Sciatic nerve (tissue), 2 donors: ENCODE data around the gene BMPR1B. TPM values are rescaled to one million over a fixed set of nuclear protein-coding genes. Genes with fewer than 3 reads are reported as not detected.

Experiments
- ATAC-seq: fragments of 200-7000 bp; cut with Tn5 transposase; one replicate; pipeline ENCODE4 v1.9.1; 2020; ENCODE audit warnings: mild to moderate bottlenecking, moderate library complexity
- DNase-seq: peaks from one replicate; pipeline ENCODE4 v3.0.0-alpha.2; 2020; ENCODE audit warnings: low spot score
- intact Hi-C: fragments of 100-400 bp; cut with DNase I; formaldehyde crosslinking; loops from one replicate; pipeline ENCODE4 v1.14.2; 2022
- total RNA-seq: library from RNA; stranded (reverse); fragmentation: NEBNext Ultra II Directional; extraction: Animal tissue kit (Norgen Biotek cat#: 25700); gene quantifications from one replicate; pipeline ENCODE4 v1.2.1, GENCODE V29; 2021
- donor health status: DM: no; HTN: no; CAD: no.
- donor health status: DM: no; HTN: no; CAD: no.

The BMPR1B gene
- total RNA-seq, 1 donor from 2014 or later, result 39.9 TPM

GRCh38 chr4:94934201-94934600 is 176.4 kb downstream of the BMPR1B start:
- DNase-seq (no peak), ATAC-seq (no peak)
- intact Hi-C loops, result no loop called here

DNA sequence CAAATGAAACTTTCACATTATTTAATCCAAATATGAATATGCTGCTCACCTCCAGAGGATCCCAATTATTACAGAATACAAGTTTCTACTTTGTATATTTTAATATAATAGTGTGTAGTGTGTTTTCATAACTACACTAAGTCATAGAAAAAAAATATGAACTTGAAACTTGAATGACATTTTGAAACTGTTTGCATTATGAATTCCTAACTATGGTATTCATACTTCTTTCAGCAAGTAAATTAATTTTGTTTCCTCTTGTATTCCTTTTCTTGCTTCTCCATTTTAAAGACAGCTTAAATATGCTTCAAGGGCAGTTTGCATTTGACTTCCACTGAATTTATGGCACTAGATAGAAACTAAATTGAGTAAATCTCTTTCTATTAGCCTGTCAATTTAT is 177.1 kb downstream of the BMPR1B start:
- DNase-seq, result no peak
- intact Hi-C loops, result no loop called here
- ATAC-seq, result no peak

- intact Hi-C loops, result no loop called here
- ATAC-seq (no peak), DNase-seq (no peak)
These were observed 179.1 kb downstream of the BMPR1B start for GRCh38 chr4:94936854-94937253.

DNA sequence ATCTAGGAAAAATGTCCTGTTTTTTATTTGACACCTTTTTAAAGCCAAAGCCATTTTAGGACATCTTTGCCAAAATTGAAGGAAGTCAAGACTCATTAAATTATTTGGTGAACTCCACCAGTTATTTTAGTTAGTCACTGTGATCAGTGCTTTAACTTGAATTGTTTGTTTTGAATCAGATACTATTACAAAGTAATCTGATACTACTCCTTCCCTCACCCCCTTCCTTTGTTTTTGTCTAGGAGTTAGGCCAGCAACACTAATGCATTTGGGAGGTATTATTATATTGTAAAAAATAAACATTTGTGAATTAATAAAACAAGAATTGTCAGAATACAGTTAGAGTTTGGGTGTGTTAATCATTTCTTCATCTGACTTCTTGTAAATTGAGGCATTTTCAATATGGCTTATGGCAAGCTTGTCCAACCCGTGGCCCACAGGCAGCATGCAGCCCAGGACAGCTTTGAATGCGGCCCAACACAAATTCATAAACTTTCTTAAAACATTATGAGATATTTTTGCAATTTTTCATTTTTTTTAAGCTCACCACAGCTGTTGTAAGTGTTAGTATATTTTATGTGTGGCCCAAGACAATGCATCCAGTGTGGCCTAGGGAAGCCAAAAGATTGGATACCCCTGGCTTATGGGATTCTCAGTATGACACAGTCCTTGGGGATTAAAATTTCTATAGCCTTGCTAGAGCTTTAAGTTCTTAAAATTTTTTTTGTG is 182.2 kb downstream of the BMPR1B start:
- intact Hi-C loops, result no loop called here
- ATAC-seq (no peak), DNase-seq (no peak)

DNA sequence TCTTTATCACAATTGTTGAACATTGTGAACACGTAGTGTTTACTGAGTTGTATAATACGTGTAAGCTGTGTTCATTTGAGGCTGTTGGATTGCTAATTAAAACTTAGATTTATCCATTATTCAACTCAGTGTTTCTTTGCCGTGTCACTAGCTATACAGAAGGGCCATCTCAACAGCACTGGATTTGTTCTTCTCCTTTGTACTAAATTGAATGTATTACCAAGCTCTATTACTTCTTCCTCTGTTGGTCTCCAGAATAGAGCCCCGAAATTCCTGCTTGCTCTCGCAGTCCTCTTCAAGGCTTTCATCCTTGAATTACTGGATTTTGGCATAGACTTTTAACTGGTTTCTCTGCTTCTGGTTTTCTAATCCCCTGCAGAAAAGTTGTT is 182.8 kb downstream of the BMPR1B start:
- no peak for DNase-seq
- intact Hi-C loops, result no loop called here
- no peak for ATAC-seq

GRCh38 chr4:94941706-94942105 is 184.0 kb downstream of the BMPR1B start:
- no peak for DNase-seq
- no peak for ATAC-seq

GRCh38 chr4:94944726-94945125 is 187.0 kb downstream of the BMPR1B start:
- no peak for DNase-seq
- intact Hi-C loops, result no loop called here
- ATAC-seq, result no peak

More at GRCh38 chr4:94941706-94942105, 184.0 kb downstream of the BMPR1B start:
- intact Hi-C loops, result loop anchor here (2.0 kb wide), 1 partner anchor 61 kb away; no protein-coding TSS in a partner anchor

DNA sequence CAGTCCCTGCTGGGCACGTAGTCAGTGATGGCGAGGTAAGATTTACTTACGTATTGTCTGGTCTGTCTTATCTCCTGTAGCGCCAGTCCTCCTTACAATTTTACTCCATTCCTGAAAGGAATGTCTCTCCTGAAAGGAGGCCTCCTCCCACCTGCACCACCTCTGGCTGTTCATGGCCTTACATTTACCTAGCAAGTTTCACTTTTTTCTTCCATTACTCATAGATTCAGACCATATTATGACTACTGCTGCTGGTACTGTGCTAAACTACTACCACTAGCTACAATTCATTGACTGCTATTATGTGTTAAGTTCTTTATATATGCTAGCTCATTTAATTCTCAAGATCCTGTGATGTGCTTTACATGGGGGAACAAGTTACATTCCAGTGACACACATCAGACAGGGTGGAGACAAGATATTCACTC is 189.9 kb downstream of the BMPR1B start:
- ATAC-seq (no peak), DNase-seq (no peak)
- intact Hi-C loops, result no loop called here

GRCh38 chr4:94954251-94954650 is 196.5 kb downstream of the BMPR1B start:
- no peak for ATAC-seq
- intact Hi-C loops, result no loop called here

GRCh38 chr4:94957030-94957429 is 199.3 kb downstream of the BMPR1B start:
- no peak for ATAC-seq
- intact Hi-C loops, result no loop called here
- DNase-seq, result no peak

More at GRCh38 chr4:94954251-94954650, 196.5 kb downstream of the BMPR1B start:
- no peak for DNase-seq

GRCh38 chr4:94959307-94959706 is 201.6 kb downstream of the BMPR1B start:
- DNase-seq (no peak), ATAC-seq (no peak)
- intact Hi-C loops, result no loop called here

- intact Hi-C loops, result no loop called here
- ATAC-seq, result peak; percentile 68
These were observed 203.0 kb downstream of the BMPR1B start for GRCh38 chr4:94960708-94961107.

DNA sequence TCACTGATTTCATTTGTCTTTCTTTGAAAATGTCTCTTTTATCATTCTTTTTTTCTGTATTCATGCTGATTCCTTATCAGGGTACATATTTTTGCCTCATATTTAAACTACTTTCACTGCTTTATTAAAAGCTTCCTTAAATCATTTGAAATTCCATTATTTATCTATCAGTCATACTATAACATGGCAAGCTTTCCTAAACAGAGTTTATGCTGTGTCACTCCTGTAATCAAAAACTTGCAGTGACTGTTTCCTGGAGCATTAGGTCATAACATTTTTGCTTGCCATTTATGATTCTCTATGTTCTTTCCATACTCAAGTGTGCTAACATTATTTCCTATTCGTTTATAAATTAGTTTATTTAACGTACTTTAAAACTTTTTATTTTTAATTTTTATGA is 203.7 kb downstream of the BMPR1B start:
- no peak for ATAC-seq
- intact Hi-C loops, result no loop called here
- DNase-seq, result no peak

More at GRCh38 chr4:94960708-94961107, 203.0 kb downstream of the BMPR1B start:
- DNase-seq, result no peak

- ATAC-seq (no peak), DNase-seq (no peak)
- intact Hi-C loops, result no loop called here
These were observed 204.7 kb downstream of the BMPR1B start for GRCh38 chr4:94962484-94962883.

- ATAC-seq, result no peak
- intact Hi-C loops, result no loop called here
- no peak for DNase-seq
These were observed 208.1 kb downstream of the BMPR1B start for GRCh38 chr4:94965852-94966251.

DNA sequence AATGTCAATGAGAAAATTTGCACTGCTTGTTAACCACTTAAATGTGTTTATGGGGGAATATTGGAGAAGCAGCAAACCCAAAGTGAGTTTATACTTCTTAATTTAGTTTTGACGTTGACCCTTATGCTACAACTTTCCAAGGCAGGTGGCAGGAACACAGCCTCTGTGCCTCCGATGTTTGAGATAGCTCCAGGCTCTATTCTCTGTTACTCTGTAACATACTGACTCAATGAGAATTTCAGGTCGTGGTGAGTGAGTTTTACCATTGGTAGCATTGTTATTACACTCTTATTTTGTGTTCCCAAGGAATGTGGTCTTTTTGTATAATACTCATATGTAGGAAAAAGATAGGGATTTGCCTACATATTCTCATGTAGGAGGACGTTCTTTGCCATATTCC is 210.7 kb downstream of the BMPR1B start:
- intact Hi-C loops, result no loop called here
- DNase-seq, result no peak
- ATAC-seq, result no peak

- DNase-seq (no peak), ATAC-seq (no peak)
- intact Hi-C loops, result no loop called here
These were observed 212.9 kb downstream of the BMPR1B start for GRCh38 chr4:94970650-94971049.

DNA sequence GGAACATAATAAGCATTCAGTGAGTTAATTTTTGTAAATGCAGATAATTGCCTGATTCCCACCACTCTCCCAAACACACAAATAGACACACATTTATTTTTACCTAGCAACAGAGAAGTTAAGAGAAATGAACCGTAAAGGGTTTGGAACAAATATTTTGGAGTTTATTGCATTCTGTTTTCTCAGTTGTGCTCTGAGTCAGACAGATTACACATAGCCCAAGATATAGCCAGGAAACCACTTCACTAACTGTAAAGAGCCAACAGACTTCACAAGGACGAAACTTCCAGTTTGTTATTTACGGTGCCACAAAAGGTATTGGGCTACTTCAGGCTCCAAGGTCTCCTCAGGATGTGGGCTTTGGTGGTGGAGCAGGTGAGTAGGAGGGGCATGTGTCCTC is 217.0 kb downstream of the BMPR1B start:
- ATAC-seq (peak; percentile 39), DNase-seq (no peak)
- intact Hi-C loops, result no loop called here

DNA sequence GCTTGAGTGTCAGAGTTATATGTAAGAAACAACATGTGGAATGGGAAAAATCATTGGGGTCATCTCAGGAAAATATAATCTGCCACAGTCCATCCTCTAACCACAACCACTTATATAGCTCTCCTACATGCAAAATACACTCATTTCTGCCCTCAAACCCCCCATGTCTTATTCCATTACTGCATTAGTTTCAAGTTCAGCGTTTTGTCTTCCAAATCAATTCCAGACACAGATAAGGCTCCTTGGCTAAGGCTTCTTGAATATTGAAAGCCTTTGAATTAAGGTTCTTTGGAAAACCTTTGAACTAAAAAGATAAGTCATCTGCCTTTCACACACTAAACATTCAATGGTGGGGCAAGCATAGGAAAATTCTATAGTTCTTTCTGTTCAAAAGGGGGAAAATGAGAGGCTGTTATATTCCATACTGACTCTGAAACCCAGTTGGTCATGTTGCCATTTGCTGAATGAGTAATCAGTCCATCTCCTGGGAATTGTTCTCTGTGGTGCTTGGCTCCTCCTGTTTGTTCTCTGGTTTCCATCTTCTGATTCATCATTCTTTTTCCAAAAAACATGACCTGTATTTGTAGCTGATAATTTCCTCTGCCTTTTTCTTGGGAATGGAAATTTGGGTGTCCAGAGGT is 218.7 kb downstream of the BMPR1B start:
- intact Hi-C loops, result no loop called here
- DNase-seq (no peak), ATAC-seq (peak; percentile 85)

DNA sequence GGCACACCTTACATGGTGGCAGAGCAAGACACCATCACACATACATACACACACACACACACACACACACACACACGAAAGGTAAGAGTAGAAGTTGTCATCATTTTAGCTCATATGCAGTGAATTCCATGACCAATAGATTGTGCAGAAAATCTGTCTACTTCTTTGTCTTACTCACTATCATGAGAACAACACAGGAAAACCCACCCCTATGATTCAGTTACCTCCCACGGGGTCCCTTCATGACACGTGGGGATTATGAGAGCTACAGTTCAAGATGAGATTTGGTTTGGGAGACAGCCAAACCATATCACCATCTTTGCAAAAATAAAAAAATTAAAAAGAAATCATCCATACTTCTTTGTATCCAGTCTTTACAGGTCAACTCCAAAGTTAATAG is 221.1 kb downstream of the BMPR1B start:
- intact Hi-C loops, result no loop called here
- ATAC-seq (no peak), DNase-seq (no peak)

- intact Hi-C loops, result no loop called here
- no peak for ATAC-seq
- no peak for DNase-seq
These were observed 221.9 kb downstream of the BMPR1B start for GRCh38 chr4:94979621-94980020.
